ENCODE results near the gene PWWP2B.
"Not testable (repeated sequence)": the region's sequence is repeated elsewhere in the genome, so short reads cannot be mapped to it uniquely, and the experiment has no call there.

PWWP2B gene

GRCh38 chr10:132380986-132381385, 16.0 kb upstream of the PWWP2B start:
- DNase-seq (ENCODE audit: low read depth, low spot score), result not testable (repeated sequence)

DNA sequence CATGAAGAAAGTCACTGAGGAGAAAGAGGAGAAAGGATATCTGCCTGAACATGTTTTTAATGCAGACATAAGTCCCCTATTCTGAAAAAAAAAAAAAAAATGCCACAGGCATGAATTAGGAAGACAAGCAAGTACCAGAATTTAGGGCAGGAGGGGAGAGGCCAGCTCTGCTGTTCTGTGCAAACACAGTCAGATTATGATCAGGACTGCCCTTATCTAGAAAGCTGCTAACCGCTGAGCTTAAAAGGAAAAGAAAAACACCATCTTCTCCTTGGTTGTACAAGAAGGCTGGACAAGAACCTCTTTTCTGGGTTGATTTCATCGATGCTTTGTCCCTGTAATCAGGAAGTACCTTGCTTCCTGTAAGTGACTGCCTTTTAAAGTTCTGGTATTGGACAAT, 15.3 kb upstream of the PWWP2B start:
- DNase-seq (ENCODE audit: low read depth, low spot score), result no peak

GRCh38 chr10:132382231-132382922, 14.6 kb upstream of the PWWP2B start:
- no peak for DNase-seq (ENCODE audit: low read depth, low spot score)

GRCh38 chr10:132383101-132383500, 13.9 kb upstream of the PWWP2B start:
- DNase-seq (ENCODE audit: low read depth, low spot score), result no peak

DNA sequence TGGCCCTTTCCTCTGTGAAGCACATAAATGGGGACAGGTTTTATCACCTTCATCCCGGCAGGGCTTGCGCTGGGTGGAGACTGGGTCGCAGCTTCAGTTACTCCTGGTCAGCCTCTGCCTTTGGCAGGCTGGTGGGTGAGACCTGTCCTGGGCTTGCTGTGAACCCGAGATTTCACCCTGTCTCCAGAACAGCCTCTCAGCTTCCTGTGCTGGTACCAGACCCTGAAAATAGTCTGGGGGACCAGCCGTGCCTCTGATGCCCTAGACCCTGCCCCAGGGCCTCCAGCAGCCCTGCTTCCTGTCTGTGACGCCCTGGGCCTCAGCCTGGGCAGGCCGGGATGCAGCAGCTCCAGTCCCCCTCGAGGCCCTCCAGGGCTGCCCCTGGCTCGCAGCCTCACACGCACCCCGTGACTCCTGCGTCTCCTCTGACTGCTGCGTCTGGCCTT, 13.2 kb upstream of the PWWP2B start:
- DNase-seq (ENCODE audit: low read depth, low spot score), result no peak

DNA sequence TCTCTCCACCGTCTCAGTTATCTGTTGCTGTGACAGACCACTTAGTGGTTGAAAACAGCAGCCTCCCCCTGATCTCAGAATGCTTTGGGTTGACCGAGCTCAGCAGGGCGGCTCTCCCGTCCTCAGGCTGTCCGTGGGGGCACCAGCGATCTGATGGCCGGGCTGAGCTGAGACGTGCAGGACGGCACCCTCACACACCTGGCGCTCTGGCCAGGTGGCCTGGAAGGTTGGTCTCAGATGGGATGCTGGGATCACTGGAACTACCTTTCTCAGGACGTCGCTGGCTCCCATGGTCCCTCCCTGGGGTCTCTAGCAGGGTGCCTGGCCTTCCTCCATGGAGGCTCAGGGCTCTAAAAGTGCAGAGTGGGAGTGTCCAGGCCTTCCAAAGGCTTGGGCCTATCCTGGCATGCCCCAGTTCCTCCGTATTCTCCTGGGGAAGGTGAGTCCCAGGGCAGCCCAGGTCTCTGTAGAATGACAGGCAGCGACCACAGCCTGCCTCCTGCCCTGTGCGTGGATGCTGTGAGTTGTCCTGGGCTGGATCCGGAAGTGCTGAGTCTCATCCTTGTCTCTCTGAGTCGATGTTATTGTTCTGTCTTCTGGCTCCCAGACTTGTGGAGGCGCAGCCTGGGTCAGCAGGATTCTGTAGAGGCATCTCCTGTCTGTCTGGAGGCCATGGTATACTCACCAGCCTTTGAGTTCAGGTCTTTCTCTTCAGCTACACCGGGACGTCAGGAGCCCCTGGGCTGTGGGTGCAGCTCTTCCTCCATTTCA, 12.2 kb upstream of the PWWP2B start:
- DNase-seq (ENCODE audit: low read depth, low spot score), result no peak

- no peak for DNase-seq (ENCODE audit: low read depth, low spot score)
Observed at GRCh38 chr10:132385389-132385667, 11.7 kb upstream of the PWWP2B start.

- DNase-seq (ENCODE audit: low read depth, low spot score), result no peak
Observed at GRCh38 chr10:132385721-132386418, 11.1 kb upstream of the PWWP2B start.

GRCh38 chr10:132386419-132386831, 10.6 kb upstream of the PWWP2B start:
- DNase-seq (ENCODE audit: low read depth, low spot score), result no peak

DNA sequence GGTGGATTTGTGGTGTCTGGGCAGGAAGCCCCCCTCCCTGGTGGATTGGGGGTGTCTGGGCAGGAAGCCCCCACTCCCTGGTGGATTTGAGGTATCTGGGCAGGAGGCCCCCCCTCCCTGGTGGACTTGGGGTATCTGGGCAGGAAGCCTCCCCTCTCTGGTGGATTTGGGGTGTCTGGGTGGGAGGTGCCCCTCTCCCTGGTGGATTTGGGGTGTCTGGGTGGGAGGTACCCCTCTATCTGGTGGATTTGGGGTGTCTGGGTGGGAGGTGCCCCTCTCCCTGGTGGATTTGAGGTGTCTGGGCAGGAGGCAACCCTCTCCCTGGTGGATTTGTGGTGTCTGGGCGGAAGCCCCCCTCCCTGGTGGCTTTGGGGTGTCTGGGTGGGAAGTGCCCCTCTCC, 10.1 kb upstream of the PWWP2B start:
- DNase-seq (ENCODE audit: low read depth, low spot score), result not testable (repeated sequence)

- DNase-seq (ENCODE audit: low read depth, low spot score), result no peak
Observed at GRCh38 chr10:132387764-132388210, 9.2 kb upstream of the PWWP2B start.

- DNase-seq (ENCODE audit: low read depth, low spot score), result no peak
Observed at GRCh38 chr10:132388891-132389432, 8.0 kb upstream of the PWWP2B start.

GRCh38 chr10:132389433-132390169, 7.4 kb upstream of the PWWP2B start:
- DNase-seq (ENCODE audit: low read depth, low spot score), result no peak

GRCh38 chr10:132390170-132390920, 6.7 kb upstream of the PWWP2B start:
- DNase-seq (ENCODE audit: low read depth, low spot score), result no peak

GRCh38 chr10:132390921-132391675, 5.9 kb upstream of the PWWP2B start:
- no peak for DNase-seq (ENCODE audit: low read depth, low spot score)

GRCh38 chr10:132391676-132392020, 5.4 kb upstream of the PWWP2B start:
- DNase-seq (ENCODE audit: low read depth, low spot score), result no peak

DNA sequence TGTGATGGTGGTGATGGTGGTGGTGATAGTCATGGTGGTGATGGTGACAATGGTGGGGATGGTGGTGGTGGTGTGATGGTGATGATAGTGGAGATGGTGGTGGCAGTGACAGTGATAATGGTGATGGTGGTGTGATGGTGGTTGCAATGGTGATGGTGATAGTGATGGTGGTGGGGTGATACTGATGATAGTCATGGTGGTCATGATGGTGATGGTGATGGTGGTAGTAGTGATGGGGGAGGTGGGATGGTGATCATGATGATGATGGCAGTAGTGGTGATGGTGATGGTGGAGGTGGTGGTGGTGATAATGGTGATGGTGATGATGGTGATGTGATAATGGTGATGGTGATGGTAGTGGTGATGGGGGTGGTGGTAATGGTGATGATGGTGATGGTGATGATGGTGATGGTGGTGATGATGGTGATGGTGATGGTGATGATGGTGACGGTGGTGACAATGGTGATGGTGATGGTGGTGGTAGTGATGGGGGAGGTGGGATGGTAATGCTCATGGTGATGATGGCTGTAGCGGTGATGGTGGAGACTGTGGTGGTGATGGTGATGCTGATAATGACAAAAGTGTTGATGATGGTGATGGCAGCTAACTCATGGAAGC, 4.7 kb upstream of the PWWP2B start:
- no peak for DNase-seq (ENCODE audit: low read depth, low spot score)

DNA sequence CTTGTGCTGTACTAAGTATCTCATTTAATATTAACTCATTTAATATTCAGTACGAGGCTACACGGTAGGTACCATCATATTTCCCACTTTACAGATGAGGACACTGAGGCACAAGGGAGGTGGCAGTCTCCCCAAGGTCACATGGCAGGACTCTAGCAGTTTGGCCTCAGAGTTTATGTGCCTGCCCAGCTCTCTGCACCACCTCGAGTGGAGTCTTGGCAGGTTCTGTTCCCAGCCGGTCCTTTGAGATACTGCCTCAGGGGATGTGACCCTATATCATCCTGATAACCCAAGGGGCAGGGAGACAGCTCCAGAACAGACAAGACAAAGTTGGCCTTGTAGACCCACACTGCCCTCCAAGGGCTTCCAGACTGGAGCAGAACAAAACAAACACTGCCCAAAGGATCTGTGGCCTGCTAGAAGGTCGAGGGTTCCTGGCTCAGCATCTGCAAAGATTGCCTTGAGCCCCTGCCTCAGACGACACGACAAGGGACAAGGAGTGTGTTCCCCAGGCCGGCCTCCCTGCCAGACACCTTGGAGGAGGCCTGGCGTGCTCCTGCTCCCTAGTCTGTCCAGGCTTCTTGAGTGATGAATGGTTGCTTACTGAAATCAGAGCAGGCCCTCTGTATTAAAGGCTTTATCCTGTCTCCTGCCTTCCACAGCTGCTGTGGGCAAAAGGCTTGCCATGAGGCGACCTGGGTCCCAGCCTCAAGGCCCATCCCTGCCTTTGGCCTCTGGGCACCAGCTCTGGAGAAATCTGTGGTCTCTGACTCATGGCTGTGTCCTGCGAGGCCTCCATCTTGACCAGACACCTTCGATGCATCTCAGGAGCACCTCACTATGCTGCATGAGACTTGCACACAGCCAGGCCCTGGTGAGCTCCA, 3.9 kb upstream of the PWWP2B start:
- DNase-seq (ENCODE audit: low read depth, low spot score), result no peak

DNA sequence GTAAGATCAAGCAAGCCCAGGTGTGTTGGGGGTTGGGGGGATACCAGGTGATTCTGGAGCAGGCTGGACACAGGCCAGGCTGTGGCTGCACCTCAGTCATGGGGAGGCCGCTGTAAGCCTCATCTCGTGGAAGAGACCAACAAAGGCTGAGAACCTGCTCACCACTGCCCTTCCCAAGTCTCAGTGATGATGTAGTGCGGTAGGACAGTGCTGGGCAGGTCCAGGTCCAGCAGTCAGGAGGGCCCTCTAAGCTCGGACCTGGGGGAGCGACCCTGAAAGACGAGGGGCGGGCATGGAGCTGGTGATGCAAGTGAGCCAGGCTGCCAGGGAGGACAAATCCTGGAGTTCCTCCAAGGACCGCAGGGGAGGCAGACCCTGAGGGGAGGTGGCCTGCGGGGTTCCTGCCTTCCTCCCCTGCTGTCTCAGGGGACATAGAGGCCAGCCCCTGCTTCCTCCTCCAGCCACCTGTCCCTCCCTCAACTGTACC, 3.3 kb upstream of the PWWP2B start:
- no peak for DNase-seq (ENCODE audit: low read depth, low spot score)
